GM18907 (cell line): ENCODE results near the gene FSTL3.
"Not testable (repeated sequence)": the region's sequence is repeated elsewhere in the genome, so short reads cannot be mapped to it uniquely, and the experiment has no call there.

Source experiments
- ATAC-seq: cut with Tn5 transposase; IDR thresholded peaks from one replicate; pipeline ENCODE4 v1.9.1; 2021; ENCODE audit warnings: mild to moderate bottlenecking, moderate library complexity; ENCODE audit not compliant: unreplicated experiment

The FSTL3 gene

GRCh38 chr19:660793-661426, 15.3 kb upstream of the FSTL3 start:
- ATAC-seq = no peak

- no peak for ATAC-seq
Measured at GRCh38 chr19:661427-662196, 14.6 kb upstream of the FSTL3 start.

- ATAC-seq = peak; percentile 19
Measured at GRCh38 chr19:662207-662961, 13.8 kb upstream of the FSTL3 start.

GRCh38 chr19:662962-663681, 13.1 kb upstream of the FSTL3 start, which contains the start of gene RNF126:
RNF126 (minus strand) TSS chr19:663214; CDS start chr19:663121, 93 bp downstream.
- ATAC-seq = peak; percentile 54

- ATAC-seq = no peak
Measured at GRCh38 chr19:663682-664117, 12.5 kb upstream of the FSTL3 start.

- no peak for ATAC-seq
Measured at GRCh38 chr19:664913-665443, 11.2 kb upstream of the FSTL3 start.

GRCh38 chr19:666985-667573, 9.1 kb upstream of the FSTL3 start:
- not testable (repeated sequence) for ATAC-seq

GRCh38 chr19:668675-669434, 7.3 kb upstream of the FSTL3 start:
- ATAC-seq = not testable (repeated sequence)

GRCh38 chr19:670609-671075, 5.5 kb upstream of the FSTL3 start:
- no peak for ATAC-seq

GRCh38 chr19:674282-675151, 1.7 kb upstream of the FSTL3 start:
- no peak for ATAC-seq

GRCh38 chr19:676007-676338, 219 bp upstream of the FSTL3 start:
- ATAC-seq = no peak

GRCh38 chr19:677201-677600, 1.0 kb downstream of the FSTL3 start:
- ATAC-seq = no peak

- ATAC-seq = no peak
Measured at GRCh38 chr19:677601-678436, 1.6 kb downstream of the FSTL3 start.

- ATAC-seq = no peak
Measured at GRCh38 chr19:678791-679388, 2.7 kb downstream of the FSTL3 start.

- peak; percentile 30 for ATAC-seq
Measured at GRCh38 chr19:679418-680286, 3.5 kb downstream of the FSTL3 start.

GRCh38 chr19:680287-681028, 4.3 kb downstream of the FSTL3 start:
- ATAC-seq = peak; percentile 70
